CD14-positive monocyte (primary cell): ENCODE measurements around the gene TACR1. TPM values are rescaled to one million over a fixed set of nuclear protein-coding genes. Genes with fewer than 3 reads are reported as not detected.
A peak's percentile ranks its signal among the peaks of the same experiment; 100 is the strongest.

Experiments
- DNase-seq, 3 donors: peaks; one replicate each; pipeline ENCODE4 v3.0.0-alpha.2; 2011 to 2022
- H2AFZ ChIP-seq: 2 replicates; pipeline ENCODE4 v1.6.0; 2012; ENCODE audit warnings: mild to moderate bottlenecking, low read depth, low read length, inconsistent platforms; ENCODE audit not compliant: insufficient read depth, poor library complexity, severe bottlenecking
- H3K27ac ChIP-seq, 2 donors: 1 replicate in 1 of 2; 2 replicates in 1 of 2; pipeline ENCODE4 v1.5.1; 2012 to 2013; ENCODE audit warnings: low read length in 2 of 2, control low read depth in 1 of 2, inconsistent platforms in 1 of 2, low read depth in 1 of 2, mild to moderate bottlenecking in 1 of 2
- H3K27me3 ChIP-seq, 2 donors: one replicate each; pipeline versions ENCODE4 v1.6.0 to v1.6.1; 2011 to 2013; ENCODE audit warnings: low read length in 2 of 2; ENCODE audit not compliant: control insufficient read depth in 2 of 2, insufficient read depth in 2 of 2
- H3K36me3 ChIP-seq, 2 donors: replicated peaks in 1 of 2; 1 replicate in 1 of 2; 2 replicates in 1 of 2; pipeline versions ENCODE4 v1.5.1 to v1.6.1; 2012 to 2013; ENCODE audit warnings: low read length in 2 of 2, control low read depth in 1 of 2, inconsistent platforms in 1 of 2, mild to moderate bottlenecking in 1 of 2; ENCODE audit not compliant: insufficient read depth in 2 of 2, control insufficient read depth in 1 of 2
- H3K4me1 ChIP-seq, 2 donors: 1 replicate in 1 of 2; 2 replicates in 1 of 2; pipeline versions ENCODE4 v1.5.1 to v1.6.1; 2012 to 2013; ENCODE audit warnings: low read length in 2 of 2, control low read depth in 1 of 2, inconsistent platforms in 1 of 2, mild to moderate bottlenecking in 1 of 2, moderate library complexity in 1 of 2; ENCODE audit not compliant: insufficient read depth in 2 of 2, control insufficient read depth in 1 of 2
- H3K4me2 ChIP-seq: replicated peaks from 2 replicates; pipeline ENCODE3; 2012; ENCODE audit warnings: low read length, moderate library complexity, mild to moderate bottlenecking; ENCODE audit not compliant: poor library complexity, severe bottlenecking; ENCODE audit errors: extremely low read depth
- H3K4me3 ChIP-seq, 3 experiments: fragments of 200-600 bp in 1 of 3; sonication (generic) in 1 of 3; replicated peaks in 1 of 3; 1 replicate in 2 of 3; 2 replicates in 1 of 3; pipeline ENCODE4 v1.5.1; 2011 to 2013; ENCODE audit warnings: low read length in 3 of 3, mild to moderate bottlenecking in 3 of 3, control low read depth in 2 of 3, low read depth in 2 of 3, inconsistent platforms in 1 of 3, moderate library complexity in 1 of 3
- H3K79me2 ChIP-seq: 2 replicates; pipeline ENCODE4 v1.6.0; 2012; ENCODE audit warnings: mild to moderate bottlenecking, control low read depth, inconsistent platforms, low read length, moderate library complexity; ENCODE audit not compliant: insufficient read depth
- H3K9ac ChIP-seq: 2 replicates; pipeline ENCODE4 v1.6.0; 2017; ENCODE audit warnings: low read length, mild to moderate bottlenecking; ENCODE audit not compliant: insufficient read depth, poor library complexity, severe bottlenecking
- H3K9me3 ChIP-seq, 2 donors: replicated peaks in 1 of 2; 1 replicate in 1 of 2; 2 replicates in 1 of 2; pipeline versions ENCODE4 v1.5.1 to v1.6.1; 2012 to 2013; ENCODE audit warnings: low read length in 2 of 2, control low read depth in 1 of 2; ENCODE audit not compliant: control insufficient read depth in 1 of 2, insufficient read depth in 1 of 2
- H4K20me1 ChIP-seq: 2 replicates; pipeline ENCODE4 v1.6.0; 2012; ENCODE audit warnings: mild to moderate bottlenecking, low read length, control low read depth, moderate library complexity; ENCODE audit not compliant: insufficient read depth
- H3K27ac Mint-ChIP-seq, 7 donors: one replicate each; pipeline ENCODE4 v1.8.0; 2020; ENCODE audit warnings: mild to moderate bottlenecking in 7 of 7, mixed read lengths in 7 of 7, moderate library complexity in 6 of 7, inconsistent platforms in 2 of 7
- H3K27me3 Mint-ChIP-seq, 3 donors: one replicate each; pipeline ENCODE4 v1.8.0; 2021 to 2022; ENCODE audit warnings: low read depth in 3 of 3, mild to moderate bottlenecking in 3 of 3, mixed read lengths in 3 of 3, moderate library complexity in 3 of 3, inconsistent platforms in 1 of 3
- H3K36me3 Mint-ChIP-seq, 2 donors: one replicate each; pipeline ENCODE4 v1.8.0; 2020; ENCODE audit warnings: mixed read lengths in 2 of 2, inconsistent platforms in 1 of 2, mild to moderate bottlenecking in 1 of 2
- H3K4me1 Mint-ChIP-seq: one replicate; pipeline ENCODE4 v1.8.0; 2020; ENCODE audit warnings: mild to moderate bottlenecking, mixed read lengths
- H3K4me3 Mint-ChIP-seq, 2 donors: one replicate each; pipeline ENCODE4 v1.8.0; 2020; ENCODE audit warnings: mild to moderate bottlenecking in 2 of 2, mixed read lengths in 2 of 2, moderate library complexity in 1 of 2
- H3K9me3 Mint-ChIP-seq, 7 donors: one replicate each; pipeline ENCODE4 v1.8.0; 2020 to 2022; ENCODE audit warnings: mixed read lengths in 7 of 7, mild to moderate bottlenecking in 6 of 7, moderate library complexity in 6 of 7, inconsistent platforms in 2 of 7
- CTCF ChIP-seq: fragments of 200-600 bp; IDR thresholded peaks from one replicate; pipeline ENCODE4 v1.8.0; 2022; ENCODE audit warnings: antibody characterized with exemption, mild to moderate bottlenecking
- WGBS: methylation state at CpG from one replicate; pipeline ENCODE4 v1.1.5; 2013; ENCODE audit warnings: missing lambda C conversion rate; ENCODE audit not compliant: insufficient coverage; 5-methylcytosine and 5-hydroxymethylcytosine counted together
- intact Hi-C, 2 donors: fragments of 100-400 bp; cut with micrococcal nuclease; formaldehyde crosslinking; loops; one replicate each; pipeline versions ENCODE4 v1.15.0 to v1.15.1; 2023
- polyA plus RNA-seq, 3 donors: library from polyadenylated mRNA; depleted of rRNA in 1 of 3; unstranded in 2 of 3; stranded (reverse) in 1 of 3; fragments of 300-500 nt in 2 of 3; fragments of >200 nt in 1 of 3; fragmentation: Illumina TruSeq in 2 of 3; gene quantifications; 1 replicate in 2 of 3; 2 replicates in 1 of 3; pipeline ENCODE4 v1.2.3, GENCODE V29; 2012 to 2021

The TACR1 gene
- polyA plus RNA-seq, 3 donors, result not detected

GRCh38 chr2:75097831-75098230, 101.5 kb downstream of the TACR1 start:
- Histone ChIP-seq H3K9me3 (peaks cover 4 to 5% of the 10 kb centered on the region in 2 donors), H3K4me3 (no peak overlapping the region), H3K27me3 (peaks cover 0 to 2% of the 10 kb centered on the region in 2 donors), H3K9ac (no peak overlapping the region), H3K4me2 (no peak overlapping the region), H2AFZ (no peak overlapping the region), H3K4me1 (no peaks in the 10 kb centered on the region), H3K79me2 (no peaks in the 10 kb centered on the region), H3K36me3 (no peaks in the 10 kb centered on the region), H3K27ac (no peak overlapping the region), H4K20me1 (no peaks in the 10 kb centered on the region)
- H3K27me3 Mint-ChIP-seq, result peaks cover 1 to 7% (median 6%) of the 10 kb centered on the region in 3 donors
- no peak overlapping the region for H3K27ac Mint-ChIP-seq
- WGBS, result no CpG with 5 or more reads among the region's 1 CpG
- H3K4me3 Mint-ChIP-seq, result no peak overlapping the region
- peaks cover 0 to 6% (median 0%) of the 10 kb centered on the region in 7 donors for H3K9me3 Mint-ChIP-seq
- H3K36me3 Mint-ChIP-seq, result no peaks in the 10 kb centered on the region
- no peaks in the 10 kb centered on the region for H3K4me1 Mint-ChIP-seq
- intact Hi-C loops, result no loop called here
- DNase-seq, result no peak
- no peak for TF ChIP-seq CTCF

GRCh38 chr2:75094405-75094804, 104.9 kb downstream of the TACR1 start:
- Mint-ChIP-seq H3K4me1 (no peaks in the 10 kb centered on the region), H3K27me3 (peaks cover 0 to 4% (median 3%) of the 10 kb centered on the region in 3 donors), H3K36me3 (no peaks in the 10 kb centered on the region), H3K9me3 (no peaks in the 10 kb centered on the region), H3K27ac (peak overlapping the region in 1 of 7 donors; percentile 20), H3K4me3 (no peak overlapping the region)
- Histone ChIP-seq H3K9me3 (no peaks in the 10 kb centered on the region), H3K4me2 (no peak overlapping the region), H3K9ac (no peak overlapping the region), H3K36me3 (no peaks in the 10 kb centered on the region), H3K27me3 (no peaks in the 10 kb centered on the region), H3K27ac (no peak overlapping the region), H3K4me1 (no peaks in the 10 kb centered on the region), H3K79me2 (no peaks in the 10 kb centered on the region), H4K20me1 (no peaks in the 10 kb centered on the region), H3K4me3 (no peak overlapping the region), H2AFZ (no peak overlapping the region)
- intact Hi-C loops, result no loop called here
- WGBS, result no CpG with 5 or more reads among the region's 1 CpG
- DNase-seq, result no peak
- TF ChIP-seq CTCF, result no peak
